22Rv1 (cell line): Measurements from ENCODE around the gene TGFBRAP1.

Experiments
- H3K27ac ChIP-seq: fragments of 450-650 bp; 2 replicates; pipeline ENCODE4 v1.5.1; 2017
- CTCF ChIP-seq: fragments of 450-650 bp; IDR thresholded peaks from 2 replicates; pipeline ENCODE4 v1.5.1; 2017; ENCODE audit warnings: mild to moderate bottlenecking
- ZFX ChIP-seq: fragments of 450-650 bp; IDR thresholded peaks from 2 replicates; pipeline ENCODE4 v1.6.1; 2017; ENCODE audit warnings: antibody characterized with exemption, borderline replicate concordance

The TGFBRAP1 gene

GRCh38 chr2:105368759-105369408, 39.3 kb upstream of the TGFBRAP1 start:
- TF ChIP-seq CTCF, result no peak
- no peak for TF ChIP-seq ZFX
- H3K27ac ChIP-seq, result no peak overlapping the region

- TF ChIP-seq CTCF (no peak), ZFX (no peak)
Measured at GRCh38 chr2:105365206-105365605, 35.7 kb upstream of the TGFBRAP1 start.

GRCh38 chr2:105364436-105365139, 35.1 kb upstream of the TGFBRAP1 start:
- H3K27ac ChIP-seq, result no peak overlapping the region
- TF ChIP-seq ZFX (no peak), CTCF (no peak)

More at GRCh38 chr2:105365206-105365605, 35.7 kb upstream of the TGFBRAP1 start:
- H3K27ac ChIP-seq, result no peak overlapping the region

- no peak overlapping the region for H3K27ac ChIP-seq
- TF ChIP-seq CTCF (no peak), ZFX (no peak)
Measured at GRCh38 chr2:105362862-105363591, 33.5 kb upstream of the TGFBRAP1 start.

GRCh38 chr2:105361102-105361889, 31.8 kb upstream of the TGFBRAP1 start:
- no peak overlapping the region for H3K27ac ChIP-seq
- TF ChIP-seq ZFX (no peak), CTCF (no peak)

GRCh38 chr2:105358593-105358992, 29.1 kb upstream of the TGFBRAP1 start:
- no peak for TF ChIP-seq CTCF
- TF ChIP-seq ZFX, result no peak
- no peak overlapping the region for H3K27ac ChIP-seq
